Prostate gland (tissue), 2 donors: ENCODE data around the gene SKOR1. TPM values are rescaled to one million over a fixed set of nuclear protein-coding genes. Genes with fewer than 3 reads are reported as not detected.
A peak's percentile ranks its signal among the peaks of the same experiment; 100 is the strongest.

Source experiments
- DNase-seq: peaks from one replicate; pipeline ENCODE4 v3.0.0-alpha.2; 2019; ENCODE audit warnings: low spot score
- H3K27ac ChIP-seq, 2 donors: fragments of 200-600 bp; sonication (generic); 2 replicates each; pipeline ENCODE4 v1.5.1; 2017 to 2019
- H3K27me3 ChIP-seq: fragments of 200-600 bp; sonication (generic); replicated peaks from 2 replicates; pipeline ENCODE4 v1.5.1; 2019; ENCODE audit not compliant: insufficient read depth
- H3K36me3 ChIP-seq, 2 donors: fragments of 200-600 bp; sonication (generic); 1 replicate in 1 of 2; 2 replicates in 1 of 2; pipeline versions ENCODE4 v1.5.1 to v1.8.1; 2017 to 2019
- H3K4me1 ChIP-seq: fragments of 200-600 bp; sonication (generic); replicated peaks from 2 replicates; pipeline ENCODE4 v1.5.1; 2019
- H3K4me3 ChIP-seq, 2 donors: fragments of 200-600 bp; sonication (generic); 2 replicates each; pipeline ENCODE4 v1.5.1; 2017 to 2019
- H3K9me3 ChIP-seq: fragments of 200-600 bp; sonication (generic); 2 replicates; pipeline ENCODE4 v1.5.1; 2017
- CTCF ChIP-seq, 4 experiments: fragments of 200-600 bp in 2 of 4; fragments of 450-650 bp in 2 of 4; sonication (generic) in 2 of 4; IDR thresholded peaks; 1 replicate in 3 of 4; 2 replicates in 1 of 4; pipeline ENCODE4 v1.5.1; 2016 to 2019; ENCODE audit warnings: antibody characterized with exemption in 4 of 4, mild to moderate bottlenecking in 2 of 4, moderate library complexity in 2 of 4
- POLR2A ChIP-seq: fragments of 450-650 bp; IDR thresholded peaks from one replicate; pipeline ENCODE4 v1.6.1; 2016; ENCODE audit warnings: antibody characterized with exemption, mild to moderate bottlenecking
- POLR2AphosphoS5 ChIP-seq: sonication (generic); formaldehyde crosslinking; IDR thresholded peaks from one replicate; pipeline ENCODE4 v1.6.1; 2017; ENCODE audit warnings: antibody characterized with exemption
- WGBS: methylation state at CpG from one replicate; pipeline ENCODE4 v1.1.5; 2018; 5-methylcytosine and 5-hydroxymethylcytosine counted together
- intact Hi-C: fragments of 100-400 bp; cut with DNase I; formaldehyde crosslinking; loops from one replicate; pipeline ENCODE4 v1.14.2; 2022
- total RNA-seq, 2 donors: library from RNA; depleted of rRNA; stranded (reverse); fragments of >200 nt; gene quantifications; one replicate each; pipeline ENCODE4 v1.1.0, GENCODE V29; 2016

Gene SKOR1
- total RNA-seq = 1 to 10 TPM in 1 of 2 donors, under 1 TPM in 1; 0.59 to 1.7 TPM

GRCh38 chr15:67824976-67825880 lies at the start of gene SKOR1:
Gene SKOR1 (plus strand): TSS chr15:67825509. CDS start chr15:67825603, 94 bp downstream.
- WGBS = 2% methylated on average over 58 of the region's 58 CpGs
- intact Hi-C loops = no loop called here

GRCh38 chr15:67775998-67776397 lies 49.3 kb upstream of the SKOR1 start:
- Histone ChIP-seq H3K27me3 (no peaks in the 10 kb centered on the region), H3K36me3 (no peaks in the 10 kb centered on the region), H3K4me1 (no peaks in the 10 kb centered on the region), H3K9me3 (no peaks in the 10 kb centered on the region), H3K27ac (no peak overlapping the region), H3K4me3 (no peak overlapping the region)
- intact Hi-C loops = no loop called here
- DNase-seq = no peak
- 84% methylated on average over 3 of the region's 3 CpGs for WGBS
- TF ChIP-seq CTCF (IDR thresholded peaks at IDR 0.05) (no peak), POLR2A (no peak), POLR2AphosphoS5 (no peak)

More at GRCh38 chr15:67824976-67825880, at the start of gene SKOR1:
- Histone ChIP-seq H3K4me1 (peaks cover 11% of the 10 kb centered on the region), H3K36me3 (no peaks in the 10 kb centered on the region), H3K27me3 (peaks cover 87% of the 10 kb centered on the region), H3K9me3 (no peaks in the 10 kb centered on the region), H3K4me3 (peak within 1 kb of the TSS in 1 of 2 donors; percentile 8), H3K27ac (no peak within 1 kb of the TSS)
- TF ChIP-seq POLR2AphosphoS5 (no peak), CTCF (IDR thresholded peaks at IDR 0.05) (no peak), POLR2A (no peak)
- DNase-seq = no peak

DNA sequence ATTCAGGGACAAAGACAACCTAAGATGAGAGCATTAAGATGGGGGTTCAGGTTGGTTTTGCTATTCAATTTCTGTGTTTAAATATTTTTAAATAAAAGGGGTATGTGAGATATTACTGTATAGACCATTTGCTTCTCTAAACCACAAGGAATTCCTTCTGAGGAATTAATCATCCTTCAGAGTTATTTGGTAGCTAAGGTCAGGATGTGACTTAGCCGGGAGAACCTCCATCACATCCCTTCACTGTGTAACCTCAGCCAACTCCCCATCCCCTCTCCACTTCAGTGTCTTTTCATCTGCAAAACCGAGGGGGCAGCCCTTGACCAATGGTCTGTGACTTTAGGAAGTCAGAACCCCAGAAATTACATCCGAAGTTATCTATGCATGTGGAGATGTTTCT lies 48.7 kb upstream of the SKOR1 start:
- WGBS = 91% methylated on average over 3 of the region's 3 CpGs
- Histone ChIP-seq H3K4me3 (no peak overlapping the region), H3K27ac (no peak overlapping the region), H3K27me3 (no peaks in the 10 kb centered on the region), H3K9me3 (no peaks in the 10 kb centered on the region), H3K36me3 (no peaks in the 10 kb centered on the region), H3K4me1 (no peaks in the 10 kb centered on the region)
- intact Hi-C loops = no loop called here
- DNase-seq = no peak
- TF ChIP-seq POLR2A (no peak), CTCF (IDR thresholded peaks at IDR 0.05) (no peak), POLR2AphosphoS5 (no peak)

DNA sequence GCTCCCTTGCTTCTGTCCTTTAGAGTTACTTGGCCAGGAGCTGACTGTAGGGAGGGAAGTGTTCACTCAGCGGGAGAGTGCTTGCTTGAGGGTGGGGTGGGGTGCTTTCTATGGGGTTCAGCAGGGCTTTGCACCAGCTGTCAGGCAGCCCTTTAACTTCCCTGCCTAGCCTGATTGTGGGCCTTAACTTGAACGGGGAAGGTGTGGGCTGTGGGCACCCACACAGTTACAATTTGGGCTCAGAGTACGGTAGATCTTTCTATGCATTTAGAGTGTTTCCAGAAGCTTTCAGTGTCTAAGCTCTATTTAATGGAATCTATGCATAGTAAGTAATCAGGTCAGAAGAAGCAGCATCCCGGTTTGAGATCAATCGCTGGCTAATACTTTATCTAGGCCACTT lies 48.2 kb upstream of the SKOR1 start:
- WGBS = 83% methylated on average over 5 of the region's 5 CpGs
- H3K9me3 ChIP-seq = no peaks in the 10 kb centered on the region
- H3K4me3 ChIP-seq = no peak overlapping the region
- H3K4me1 ChIP-seq = no peaks in the 10 kb centered on the region
- no peaks in the 10 kb centered on the region for H3K36me3 ChIP-seq
- DNase-seq = no peak
- H3K27ac ChIP-seq = no peak overlapping the region
- H3K27me3 ChIP-seq = no peaks in the 10 kb centered on the region
- TF ChIP-seq CTCF (IDR thresholded peaks at IDR 0.05) = no peak
- TF ChIP-seq POLR2A = no peak
- TF ChIP-seq POLR2AphosphoS5 = no peak
- intact Hi-C loops = no loop called here

DNA sequence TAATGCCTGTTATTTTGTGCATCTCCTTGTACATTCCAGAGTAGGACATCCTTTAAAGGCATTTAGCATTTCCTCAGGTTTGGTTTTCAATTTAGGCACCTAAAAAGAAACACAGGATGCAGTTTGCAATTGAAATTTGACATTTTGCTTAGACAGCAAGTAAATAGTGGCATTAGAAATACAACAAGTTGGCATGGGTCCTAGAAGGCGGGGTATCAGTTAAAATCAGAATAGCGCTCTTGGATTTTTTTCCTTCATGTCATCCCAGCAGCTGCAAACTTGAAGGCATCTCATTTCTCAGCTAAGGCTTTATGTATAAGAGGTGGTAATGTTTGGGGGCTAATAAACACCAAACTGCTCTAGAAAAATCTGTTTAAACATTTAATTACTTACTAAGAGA lies 47.5 kb upstream of the SKOR1 start:
- 81% methylated on average over 2 of the region's 2 CpGs for WGBS
- DNase-seq = no peak
- no peak overlapping the region for H3K27ac ChIP-seq
- H3K4me1 ChIP-seq = no peaks in the 10 kb centered on the region
- H3K36me3 ChIP-seq = no peaks in the 10 kb centered on the region
- H3K9me3 ChIP-seq = no peaks in the 10 kb centered on the region
- no peak for TF ChIP-seq CTCF (IDR thresholded peaks at IDR 0.05)
- TF ChIP-seq POLR2A = no peak
- TF ChIP-seq POLR2AphosphoS5 = no peak
- H3K27me3 ChIP-seq = no peaks in the 10 kb centered on the region
- intact Hi-C loops = no loop called here
- no peak overlapping the region for H3K4me3 ChIP-seq
